ENCODE measurements around the gene UBTD1.

GRCh38 chr10:97483921-97484320 lies 14.8 kb upstream of the UBTD1 start:
- TF ChIP-seq CTCF (IDR thresholded peaks at IDR 0.05; ENCODE audit: poor library complexity, severe bottlenecking), result no peak
- TF ChIP-seq RAD21 (conservative IDR thresholded peaks at IDR 0.05), result no peak
- no peak for TF ChIP-seq SMC3 (conservative IDR thresholded peaks at IDR 0.05; ENCODE audit: poor library complexity)

All from neural cell (in vitro differentiated cells).